ENCODE measurements around the gene VPS45.

The VPS45 gene

GRCh38 chr1:150192012-150192411, 124.4 kb downstream of the VPS45 start:
- Histone ChIP-seq H3K36me3 (ENCODE audit: control insufficient read depth in 2 of 2, insufficient read depth in 1 of 2, low read length in 2 of 2) (no peaks in the 10 kb centered on the region), H3K4me1 (ENCODE audit: control insufficient read depth, insufficient read depth, low read length) (no peaks in the 10 kb centered on the region), H3K27ac (ENCODE audit: extremely low read depth, low read depth, low read length) (no peak overlapping the region), H3K4me3 (ENCODE audit: low read depth, low read length) (no peak overlapping the region), H3K9me3 (ENCODE audit: control insufficient read depth, insufficient read depth, low read depth, low read length) (no peaks in the 10 kb centered on the region)
- ChIA-PET CTCF (interaction anchor here (0.5 to 1.4 kb wide), 3 partner anchors 22 to 279 kb away, joined by 3 to 4 read pairs (median 4); no protein-coding TSS in a partner anchor), POLR2A (no interaction called here)
- TF ChIP-seq, protein P1, sequence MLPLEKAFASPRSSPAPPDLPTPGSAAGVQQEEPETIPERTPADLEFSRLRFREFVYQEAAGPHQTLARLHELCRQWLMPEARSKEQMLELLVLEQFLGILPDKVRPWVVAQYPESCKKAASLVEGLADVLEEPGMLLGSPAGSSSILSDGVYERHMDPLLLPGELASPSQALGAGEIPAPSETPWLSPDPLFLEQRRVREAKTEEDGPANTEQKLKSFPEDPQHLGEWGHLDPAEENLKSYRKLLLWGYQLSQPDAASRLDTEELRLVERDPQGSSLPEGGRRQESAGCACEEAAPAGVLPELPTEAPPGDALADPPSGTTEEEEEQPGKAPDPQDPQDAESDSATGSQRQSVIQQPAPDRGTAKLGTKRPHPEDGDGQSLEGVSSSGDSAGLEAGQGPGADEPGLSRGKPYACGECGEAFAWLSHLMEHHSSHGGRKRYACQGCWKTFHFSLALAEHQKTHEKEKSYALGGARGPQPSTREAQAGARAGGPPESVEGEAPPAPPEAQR (tag by site-specific recombination; IDR thresholded peaks at IDR 0.05): no peak
- no peak for TF ChIP-seq ZBTB21 (tag by site-specific recombination; IDR thresholded peaks at IDR 0.05)
- TF ChIP-seq ZBTB7A (tag by site-specific recombination; IDR thresholded peaks at IDR 0.05; ENCODE audit: low read depth): no peak
- TF ChIP-seq MYNN (tag by site-specific recombination; IDR thresholded peaks at IDR 0.05; ENCODE audit: borderline replicate concordance): no peak
- no peak for TF ChIP-seq ZNF350 (tag by site-specific recombination; IDR thresholded peaks at IDR 0.05)
- no peak for TF ChIP-seq ZNF776 (tag by site-specific recombination; IDR thresholded peaks at IDR 0.05; ENCODE audit: borderline replicate concordance)
- no peak for TF ChIP-seq KLF8 (tag by site-specific recombination; IDR thresholded peaks at IDR 0.05)
- TF ChIP-seq ZNF202 (tag by site-specific recombination; IDR thresholded peaks at IDR 0.05; ENCODE audit: borderline replicate concordance): no peak
- TF ChIP-seq ZNF404 (tag by site-specific recombination; IDR thresholded peaks at IDR 0.05): no peak
- TF ChIP-seq ZNF341 (tag by site-specific recombination; IDR thresholded peaks at IDR 0.05; ENCODE audit: low read depth): no peak
- TF ChIP-seq, protein P2, sequence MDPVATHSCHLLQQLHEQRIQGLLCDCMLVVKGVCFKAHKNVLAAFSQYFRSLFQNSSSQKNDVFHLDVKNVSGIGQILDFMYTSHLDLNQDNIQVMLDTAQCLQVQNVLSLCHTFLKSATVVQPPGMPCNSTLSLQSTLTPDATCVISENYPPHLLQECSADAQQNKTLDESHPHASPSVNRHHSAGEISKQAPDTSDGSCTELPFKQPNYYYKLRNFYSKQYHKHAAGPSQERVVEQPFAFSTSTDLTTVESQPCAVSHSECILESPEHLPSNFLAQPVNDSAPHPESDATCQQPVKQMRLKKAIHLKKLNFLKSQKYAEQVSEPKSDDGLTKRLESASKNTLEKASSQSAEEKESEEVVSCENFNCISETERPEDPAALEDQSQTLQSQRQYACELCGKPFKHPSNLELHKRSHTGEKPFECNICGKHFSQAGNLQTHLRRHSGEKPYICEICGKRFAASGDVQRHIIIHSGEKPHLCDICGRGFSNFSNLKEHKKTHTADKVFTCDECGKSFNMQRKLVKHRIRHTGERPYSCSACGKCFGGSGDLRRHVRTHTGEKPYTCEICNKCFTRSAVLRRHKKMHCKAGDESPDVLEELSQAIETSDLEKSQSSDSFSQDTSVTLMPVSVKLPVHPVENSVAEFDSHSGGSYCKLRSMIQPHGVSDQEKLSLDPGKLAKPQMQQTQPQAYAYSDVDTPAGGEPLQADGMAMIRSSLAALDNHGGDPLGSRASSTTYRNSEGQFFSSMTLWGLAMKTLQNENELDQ (tag by site-specific recombination; IDR thresholded peaks at IDR 0.05; ENCODE audit: low read depth): no peak
- no peak for TF ChIP-seq ZNF785 (tag by site-specific recombination; IDR thresholded peaks at IDR 0.05)
- TF ChIP-seq HOXA7 (CRISPR knock-in tag; IDR thresholded peaks at IDR 0.05; ENCODE audit: borderline replicate concordance): no peak
- TF ChIP-seq YY2 (tag by site-specific recombination; IDR thresholded peaks at IDR 0.05): no peak
- TF ChIP-seq ZNF664 (tag by site-specific recombination; IDR thresholded peaks at IDR 0.05): no peak

GRCh38 chr1:150194381-150195031, 126.9 kb downstream of the VPS45 start:
- Histone ChIP-seq H3K27ac (ENCODE audit: extremely low read depth, low read depth, low read length) (no peak overlapping the region), H3K4me3 (ENCODE audit: low read depth, low read length) (no peak overlapping the region), H3K4me1 (ENCODE audit: control insufficient read depth, insufficient read depth, low read length) (no peaks in the 10 kb centered on the region), H3K36me3 (ENCODE audit: control insufficient read depth in 2 of 2, insufficient read depth in 1 of 2, low read length in 2 of 2) (no peaks in the 10 kb centered on the region), H3K9me3 (ENCODE audit: control insufficient read depth, insufficient read depth, low read depth, low read length) (no peaks in the 10 kb centered on the region)
- CTCF ChIA-PET: interaction anchor here (1.1 to 1.7 kb wide), 2 partner anchors 13 to 25 kb away, joined by 3 to 7 read pairs; no protein-coding TSS in a partner anchor
- POLR2A ChIA-PET: no interaction called here
- TF ChIP-seq ZNF658 (tag by site-specific recombination; IDR thresholded peaks at IDR 0.05) (no peak), ZNF138 (tag by site-specific recombination; IDR thresholded peaks at IDR 0.05; ENCODE audit: borderline replicate concordance) (no peak), ZEB2 (tag by site-specific recombination; IDR thresholded peaks at IDR 0.05) (no peak)
- TF ChIP-seq, protein P3, sequence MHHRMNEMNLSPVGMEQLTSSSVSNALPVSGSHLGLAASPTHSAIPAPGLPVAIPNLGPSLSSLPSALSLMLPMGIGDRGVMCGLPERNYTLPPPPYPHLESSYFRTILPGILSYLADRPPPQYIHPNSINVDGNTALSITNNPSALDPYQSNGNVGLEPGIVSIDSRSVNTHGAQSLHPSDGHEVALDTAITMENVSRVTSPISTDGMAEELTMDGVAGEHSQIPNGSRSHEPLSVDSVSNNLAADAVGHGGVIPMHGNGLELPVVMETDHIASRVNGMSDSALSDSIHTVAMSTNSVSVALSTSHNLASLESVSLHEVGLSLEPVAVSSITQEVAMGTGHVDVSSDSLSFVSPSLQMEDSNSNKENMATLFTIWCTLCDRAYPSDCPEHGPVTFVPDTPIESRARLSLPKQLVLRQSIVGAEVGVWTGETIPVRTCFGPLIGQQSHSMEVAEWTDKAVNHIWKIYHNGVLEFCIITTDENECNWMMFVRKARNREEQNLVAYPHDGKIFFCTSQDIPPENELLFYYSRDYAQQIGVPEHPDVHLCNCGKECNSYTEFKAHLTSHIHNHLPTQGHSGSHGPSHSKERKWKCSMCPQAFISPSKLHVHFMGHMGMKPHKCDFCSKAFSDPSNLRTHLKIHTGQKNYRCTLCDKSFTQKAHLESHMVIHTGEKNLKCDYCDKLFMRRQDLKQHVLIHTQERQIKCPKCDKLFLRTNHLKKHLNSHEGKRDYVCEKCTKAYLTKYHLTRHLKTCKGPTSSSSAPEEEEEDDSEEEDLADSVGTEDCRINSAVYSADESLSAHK (tag by site-specific recombination; IDR thresholded peaks at IDR 0.05): no peak
- TF ChIP-seq, protein P4, sequence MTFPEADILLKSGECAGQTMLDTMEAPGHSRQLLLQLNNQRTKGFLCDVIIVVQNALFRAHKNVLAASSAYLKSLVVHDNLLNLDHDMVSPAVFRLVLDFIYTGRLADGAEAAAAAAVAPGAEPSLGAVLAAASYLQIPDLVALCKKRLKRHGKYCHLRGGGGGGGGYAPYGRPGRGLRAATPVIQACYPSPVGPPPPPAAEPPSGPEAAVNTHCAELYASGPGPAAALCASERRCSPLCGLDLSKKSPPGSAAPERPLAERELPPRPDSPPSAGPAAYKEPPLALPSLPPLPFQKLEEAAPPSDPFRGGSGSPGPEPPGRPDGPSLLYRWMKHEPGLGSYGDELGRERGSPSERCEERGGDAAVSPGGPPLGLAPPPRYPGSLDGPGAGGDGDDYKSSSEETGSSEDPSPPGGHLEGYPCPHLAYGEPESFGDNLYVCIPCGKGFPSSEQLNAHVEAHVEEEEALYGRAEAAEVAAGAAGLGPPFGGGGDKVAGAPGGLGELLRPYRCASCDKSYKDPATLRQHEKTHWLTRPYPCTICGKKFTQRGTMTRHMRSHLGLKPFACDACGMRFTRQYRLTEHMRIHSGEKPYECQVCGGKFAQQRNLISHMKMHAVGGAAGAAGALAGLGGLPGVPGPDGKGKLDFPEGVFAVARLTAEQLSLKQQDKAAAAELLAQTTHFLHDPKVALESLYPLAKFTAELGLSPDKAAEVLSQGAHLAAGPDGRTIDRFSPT (tag by site-specific recombination; IDR thresholded peaks at IDR 0.05): no peak
- TF ChIP-seq, protein P2 (tag by site-specific recombination; IDR thresholded peaks at IDR 0.05; ENCODE audit: low read depth): no peak
- TF ChIP-seq, protein P5, sequence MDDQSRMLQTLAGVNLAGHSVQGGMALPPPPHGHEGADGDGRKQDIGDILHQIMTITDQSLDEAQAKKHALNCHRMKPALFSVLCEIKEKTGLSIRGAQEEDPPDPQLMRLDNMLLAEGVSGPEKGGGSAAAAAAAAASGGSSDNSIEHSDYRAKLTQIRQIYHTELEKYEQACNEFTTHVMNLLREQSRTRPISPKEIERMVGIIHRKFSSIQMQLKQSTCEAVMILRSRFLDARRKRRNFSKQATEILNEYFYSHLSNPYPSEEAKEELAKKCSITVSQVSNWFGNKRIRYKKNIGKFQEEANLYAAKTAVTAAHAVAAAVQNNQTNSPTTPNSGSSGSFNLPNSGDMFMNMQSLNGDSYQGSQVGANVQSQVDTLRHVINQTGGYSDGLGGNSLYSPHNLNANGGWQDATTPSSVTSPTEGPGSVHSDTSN (CRISPR knock-in tag; IDR thresholded peaks at IDR 0.05): no peak
